ENCODE results near the gene PLEKHG3. TPM values are rescaled to one million over a fixed set of nuclear protein-coding genes. Genes with fewer than 3 reads are reported as not detected.

Gene PLEKHG3
- total RNA-seq, 2 donors from 2014 or later, result 78.8 to 106 TPM

GRCh38 chr14:64692986-64693809 lies 11.0 kb upstream of the PLEKHG3 start:
- H3K9me3 ChIP-seq, result no peaks in the 10 kb centered on the region
- intact Hi-C loops (cut with DNase I), result no loop called here
- H3K27me3 ChIP-seq, result no peaks in the 10 kb centered on the region
- peaks cover 11% of the 10 kb centered on the region for H3K4me1 ChIP-seq
- peak overlapping the region in 1 of 2 donors; percentile 4 for H3K9ac ChIP-seq (ENCODE audit: low read depth in 2 of 2, low read length in 2 of 2)
- H3K36me3 ChIP-seq, result no peaks in the 10 kb centered on the region
- DNase-seq, result no peak
- H3K27ac ChIP-seq, result no peak overlapping the region
- H3K4me3 ChIP-seq, result no peak overlapping the region
- TF ChIP-seq CTCF (IDR thresholded peaks at IDR 0.05), result no peak

GRCh38 chr14:64693810-64694165 lies 10.4 kb upstream of the PLEKHG3 start:
- TF ChIP-seq CTCF (IDR thresholded peaks at IDR 0.05), result no peak
- Histone ChIP-seq H3K4me3 (no peak overlapping the region), H3K27me3 (no peaks in the 10 kb centered on the region), H3K36me3 (no peaks in the 10 kb centered on the region), H3K27ac (no peak overlapping the region), H3K9me3 (no peaks in the 10 kb centered on the region), H3K9ac (ENCODE audit: low read depth in 2 of 2, low read length in 2 of 2) (peak overlapping the region in 1 of 2 donors; percentile 4), H3K4me1 (peaks cover 16% of the 10 kb centered on the region)
- intact Hi-C loops (cut with DNase I), result no loop called here
- no peak for DNase-seq

- no peak for DNase-seq
- H3K9ac ChIP-seq (ENCODE audit: low read depth in 2 of 2, low read length in 2 of 2), result no peak overlapping the region
- intact Hi-C loops (cut with DNase I), result no loop called here
- H3K9me3 ChIP-seq, result no peaks in the 10 kb centered on the region
- H3K4me1 ChIP-seq, result peaks cover 20% of the 10 kb centered on the region
- no peak for TF ChIP-seq CTCF (IDR thresholded peaks at IDR 0.05)
- H3K4me3 ChIP-seq, result no peak overlapping the region
- no peaks in the 10 kb centered on the region for H3K27me3 ChIP-seq
- H3K36me3 ChIP-seq, result no peaks in the 10 kb centered on the region
- H3K27ac ChIP-seq, result no peak overlapping the region
Measured at GRCh38 chr14:64695071-64695470, 9.2 kb upstream of the PLEKHG3 start.

- H3K4me3 ChIP-seq, result no peak overlapping the region
- no peak for DNase-seq
- H3K27ac ChIP-seq, result no peak overlapping the region
- TF ChIP-seq CTCF (IDR thresholded peaks at IDR 0.05), result no peak
- peaks cover 20% of the 10 kb centered on the region for H3K4me1 ChIP-seq
- intact Hi-C loops (cut with DNase I), result no loop called here
- H3K9me3 ChIP-seq, result no peaks in the 10 kb centered on the region
- H3K9ac ChIP-seq (ENCODE audit: low read depth in 2 of 2, low read length in 2 of 2), result peak overlapping the region in 1 of 2 donors; percentile 35
- no peaks in the 10 kb centered on the region for H3K36me3 ChIP-seq
- no peaks in the 10 kb centered on the region for H3K27me3 ChIP-seq
Measured at GRCh38 chr14:64696355-64696857, 7.8 kb upstream of the PLEKHG3 start.

- Histone ChIP-seq H3K4me1 (peaks cover 20% of the 10 kb centered on the region), H3K9me3 (no peaks in the 10 kb centered on the region), H3K27me3 (no peaks in the 10 kb centered on the region), H3K36me3 (no peaks in the 10 kb centered on the region), H3K27ac (peak overlapping the region; percentile 48), H3K9ac (ENCODE audit: low read depth in 2 of 2, low read length in 2 of 2) (peak overlapping the region in 1 of 2 donors; percentile 70), H3K4me3 (no peak overlapping the region)
- intact Hi-C loops (cut with DNase I), result no loop called here
- peak; percentile 83 for DNase-seq
- TF ChIP-seq CTCF (IDR thresholded peaks at IDR 0.05), result no peak
Measured at GRCh38 chr14:64698903-64699302, 5.3 kb upstream of the PLEKHG3 start.
